Heart left ventricle (tissue), 16 donors: ENCODE results near the gene BEND2. TPM values are rescaled to one million over a fixed set of nuclear protein-coding genes. Genes with fewer than 3 reads are reported as not detected.

ENCODE experiments used
- ATAC-seq, 4 donors: fragments of 200-7000 bp; cut with Tn5 transposase; one replicate each; pipeline ENCODE4 v1.9.1; 2020 to 2022; ENCODE audit warnings: moderate library complexity in 4 of 4, mild to moderate bottlenecking in 3 of 4, moderate number of reproducible peaks in 1 of 4
- DNase-seq, 5 donors: peaks; one replicate each; pipeline ENCODE4 v3.0.0-alpha.2; 2020
- H3K27ac ChIP-seq, 12 donors: fragments of 200-600 bp; sonication (generic) in 4 of 12; one replicate each; pipeline versions ENCODE4 v1.5.0 to v1.8.0; 2016 to 2022; ENCODE audit warnings: mild to moderate bottlenecking in 2 of 12
- H3K27me3 ChIP-seq, 9 donors: fragments of 200-600 bp; sonication (generic) in 2 of 9; one replicate each; pipeline versions ENCODE4 v1.5.1 to v1.8.0; 2016 to 2022; ENCODE audit warnings: mild to moderate bottlenecking in 3 of 9
- H3K36me3 ChIP-seq, 9 donors: fragments of 200-600 bp; sonication (generic) in 2 of 9; one replicate each; pipeline versions ENCODE4 v1.5.0 to v1.8.0; 2018 to 2022; ENCODE audit warnings: mild to moderate bottlenecking in 2 of 9
- H3K4me1 ChIP-seq, 12 donors: fragments of 200-600 bp; sonication (generic) in 4 of 12; one replicate each; pipeline versions ENCODE4 v1.5.0 to v1.8.0; 2016 to 2022; ENCODE audit warnings: mild to moderate bottlenecking in 3 of 12
- H3K4me3 ChIP-seq, 12 donors: fragments of 200-600 bp; sonication (generic) in 4 of 12; one replicate each; pipeline versions ENCODE4 v1.5.0 to v1.8.0; 2017 to 2022; ENCODE audit warnings: mild to moderate bottlenecking in 9 of 12, moderate library complexity in 4 of 12
- H3K9me3 ChIP-seq, 12 donors: fragments of 200-600 bp; sonication (generic) in 4 of 12; one replicate each; pipeline versions ENCODE4 v1.5.0 to v1.8.0; 2016 to 2022; ENCODE audit warnings: mild to moderate bottlenecking in 1 of 12
- CTCF ChIP-seq, 12 donors: fragments of 200-600 bp; sonication (generic) in 4 of 12; IDR thresholded peaks; one replicate each; pipeline versions ENCODE4 v1.5.0 to v1.8.0; 2018 to 2022; ENCODE audit warnings: antibody characterized with exemption in 12 of 12, mild to moderate bottlenecking in 5 of 12
- POLR2A ChIP-seq, 2 donors: fragments of 450-650 bp; IDR thresholded peaks; one replicate each; pipeline ENCODE4 v1.6.1; 2017; ENCODE audit warnings: antibody characterized with exemption in 2 of 2, mild to moderate bottlenecking in 2 of 2, moderate library complexity in 2 of 2
- WGBS, 4 donors: extraction: QIAGEN DNeasy Blood & Tissue Kit in 2 of 4; methylation state at CpG; one replicate each; pipeline versions ENCODE4 v1.1.5 to v1.1.7; 2013 to 2018; 5-methylcytosine and 5-hydroxymethylcytosine counted together
- intact Hi-C, 10 donors: fragments of 100-400 bp; cut with DNase I; formaldehyde crosslinking; loops; one replicate each; pipeline versions ENCODE4 v1.11.1 to v1.14.2; 2022
- polyA plus RNA-seq, 2 donors: library from polyadenylated mRNA; stranded (reverse); fragments of 200-250 nt; gene quantifications; one replicate each; pipeline ENCODE4 v1.2.3, GENCODE V29; 2013
- total RNA-seq, 9 donors: library from RNA; depleted of rRNA in 2 of 9; stranded (reverse); fragments of >200 nt in 2 of 9; fragmentation: NEBNext Ultra II Directional in 3 of 9; extraction: Animal tissue kit (Norgen Biotek cat#: 25700) in 3 of 9; gene quantifications; one replicate each; pipeline versions ENCODE4 v1.1.0 to v1.2.4, GENCODE V29; 2016 to 2023
- donor health status: ischemic (EF 13 %, LVEDD 7.1; RV severe dilation, severe dysfunction).
- donor health status: healthy with polysubstance abuse.
- donor health status: DM: no; HTN: yes; CAD: no.
- donor health status: DM: no; HTN: no; CAD: no.
- donor health status: ischemic (EF 25% LVEDD 6.9; RV normal size, moderate dysfunction).
- donor health status: ischemic (EF 25% LVEDD 5.7; RV mildly dilated, moderate dysfunction).
- donor health status: healthy.
- donor health status: DM: yes; HTN: yes; CAD: no.
- donor health status: ischemic (EF 35%, LVEDD 5.7; RV mildly dilated, moderate dysfunction).
- donor health status: nonischemic (EF 11% LVEDD 7.7; RV severe dilation, severe dysfunction).
- donor health status: DM: yes; HTN: yes; CAD: no.
- donor health status: PGD.
- donor health status: ischemic (EF 29% LVEDD 5.4; RV normal size, mild dysfunction).
- donor health status: nonischemic (EF 23%, LVEDD 6.1; RV moderate dilation, normal function).

BEND2 gene
- total and polyA plus RNA-seq, 11 donors: 0.06 to 0.21 (median 0.11) TPM; not detected in 8

GRCh38 chrX:18194688-18195087 lies 26.0 kb downstream of the BEND2 start:
- Histone ChIP-seq H3K4me3 (no peak overlapping the region), H3K4me1 (no peaks in the 10 kb centered on the region), H3K27me3 (no peaks in the 10 kb centered on the region), H3K9me3 (no peaks in the 10 kb centered on the region), H3K27ac (no peak overlapping the region), H3K36me3 (no peaks in the 10 kb centered on the region)
- intact Hi-C loops: no loop called here
- ATAC-seq (no peak), DNase-seq (no peak)
- TF ChIP-seq CTCF (IDR thresholded peaks at IDR 0.05) (no peak), POLR2A (IDR thresholded peaks at IDR 0.05) (no peak)
- WGBS, 4 donors: 33 to 42% (median 35%) methylated on average over 1 of the region's 1 CpG

- TF ChIP-seq POLR2A (IDR thresholded peaks at IDR 0.05) (no peak), CTCF (IDR thresholded peaks at IDR 0.05) (no peak)
- no peaks in the 10 kb centered on the region for H3K4me1 ChIP-seq
- H3K4me3 ChIP-seq: no peak overlapping the region
- DNase-seq: no peak
- intact Hi-C loops: no loop called here
- 89 to 94% (median 90%) methylated on average over 4 of the region's 4 CpGs for WGBS, 4 donors
- H3K36me3 ChIP-seq: no peaks in the 10 kb centered on the region
- no peaks in the 10 kb centered on the region for H3K27me3 ChIP-seq
- no peak for ATAC-seq
- H3K9me3 ChIP-seq: peaks cover 0 to 8% (median 0%) of the 10 kb centered on the region in 12 donors
- no peak overlapping the region for H3K27ac ChIP-seq
Observed at GRCh38 chrX:18179446-18179845, 41.2 kb downstream of the BEND2 start.

GRCh38 chrX:18174971-18175370 lies 45.7 kb downstream of the BEND2 start:
- TF ChIP-seq POLR2A (IDR thresholded peaks at IDR 0.05) (no peak), CTCF (IDR thresholded peaks at IDR 0.05) (no peak)
- intact Hi-C loops: no loop called here
- no peaks in the 10 kb centered on the region for H3K9me3 ChIP-seq
- no peak for DNase-seq
- no peak for ATAC-seq
- H3K4me3 ChIP-seq: no peak overlapping the region
- peaks cover 0 to 7% (median 0%) of the 10 kb centered on the region in 9 donors for H3K27me3 ChIP-seq
- 45 to 71% (median 62%) methylated on average over 5 of the region's 5 CpGs for WGBS, 4 donors
- no peaks in the 10 kb centered on the region for H3K36me3 ChIP-seq
- H3K27ac ChIP-seq: peak overlapping the region in 1 of 12 donors; percentile 47
- H3K4me1 ChIP-seq: no peaks in the 10 kb centered on the region

- DNase-seq (no peak), ATAC-seq (no peak)
- WGBS, 4 donors: 87 to 89% (median 88%) methylated on average over 7 of the region's 7 CpGs
- no peak overlapping the region for H3K4me3 ChIP-seq
- no peak for TF ChIP-seq POLR2A (IDR thresholded peaks at IDR 0.05)
- H3K9me3 ChIP-seq: no peaks in the 10 kb centered on the region
- peak overlapping the region in 2 of 12 donors; percentile 6 to 47 for H3K27ac ChIP-seq
- intact Hi-C loops: no loop called here
- peaks cover 0 to 7% (median 0%) of the 10 kb centered on the region in 9 donors for H3K27me3 ChIP-seq
- no peaks in the 10 kb centered on the region for H3K4me1 ChIP-seq
- no peaks in the 10 kb centered on the region for H3K36me3 ChIP-seq
Observed at GRCh38 chrX:18174209-18174608, 46.5 kb downstream of the BEND2 start.
